Heart left ventricle (tissue), 16 donors: ENCODE measurements around the gene GPR152. TPM values are rescaled to one million over a fixed set of nuclear protein-coding genes. Genes with fewer than 3 reads are reported as not detected.

Source experiments
- ATAC-seq, 4 donors: fragments of 200-7000 bp; cut with Tn5 transposase; one replicate each; pipeline ENCODE4 v1.9.1; 2020 to 2022; ENCODE audit warnings: moderate library complexity in 4 of 4, mild to moderate bottlenecking in 3 of 4, moderate number of reproducible peaks in 1 of 4
- DNase-seq, 5 donors: peaks; one replicate each; pipeline ENCODE4 v3.0.0-alpha.2; 2020
- H3K27ac ChIP-seq, 12 donors: fragments of 200-600 bp; sonication (generic) in 4 of 12; one replicate each; pipeline versions ENCODE4 v1.5.0 to v1.8.0; 2016 to 2022; ENCODE audit warnings: mild to moderate bottlenecking in 2 of 12
- H3K27me3 ChIP-seq, 9 donors: fragments of 200-600 bp; sonication (generic) in 2 of 9; one replicate each; pipeline versions ENCODE4 v1.5.1 to v1.8.0; 2016 to 2022; ENCODE audit warnings: mild to moderate bottlenecking in 3 of 9
- H3K36me3 ChIP-seq, 9 donors: fragments of 200-600 bp; sonication (generic) in 2 of 9; one replicate each; pipeline versions ENCODE4 v1.5.0 to v1.8.0; 2018 to 2022; ENCODE audit warnings: mild to moderate bottlenecking in 2 of 9
- H3K4me1 ChIP-seq, 12 donors: fragments of 200-600 bp; sonication (generic) in 4 of 12; one replicate each; pipeline versions ENCODE4 v1.5.0 to v1.8.0; 2016 to 2022; ENCODE audit warnings: mild to moderate bottlenecking in 3 of 12
- H3K4me3 ChIP-seq, 12 donors: fragments of 200-600 bp; sonication (generic) in 4 of 12; one replicate each; pipeline versions ENCODE4 v1.5.0 to v1.8.0; 2017 to 2022; ENCODE audit warnings: mild to moderate bottlenecking in 9 of 12, moderate library complexity in 4 of 12
- H3K9me3 ChIP-seq, 12 donors: fragments of 200-600 bp; sonication (generic) in 4 of 12; one replicate each; pipeline versions ENCODE4 v1.5.0 to v1.8.0; 2016 to 2022; ENCODE audit warnings: mild to moderate bottlenecking in 1 of 12
- POLR2A ChIP-seq, 2 donors: fragments of 450-650 bp; IDR thresholded peaks; one replicate each; pipeline ENCODE4 v1.6.1; 2017; ENCODE audit warnings: antibody characterized with exemption in 2 of 2, mild to moderate bottlenecking in 2 of 2, moderate library complexity in 2 of 2
- WGBS, 4 donors: extraction: QIAGEN DNeasy Blood & Tissue Kit in 2 of 4; methylation state at CpG; one replicate each; pipeline versions ENCODE4 v1.1.5 to v1.1.7; 2013 to 2018; 5-methylcytosine and 5-hydroxymethylcytosine counted together
- intact Hi-C, 10 donors: fragments of 100-400 bp; cut with DNase I; formaldehyde crosslinking; loops; one replicate each; pipeline versions ENCODE4 v1.11.1 to v1.14.2; 2022
- polyA plus RNA-seq, 2 donors: library from polyadenylated mRNA; stranded (reverse); fragments of 200-250 nt; gene quantifications; one replicate each; pipeline ENCODE4 v1.2.3, GENCODE V29; 2013
- total RNA-seq, 9 donors: library from RNA; depleted of rRNA in 2 of 9; stranded (reverse); fragments of >200 nt in 2 of 9; fragmentation: NEBNext Ultra II Directional in 3 of 9; extraction: Animal tissue kit (Norgen Biotek cat#: 25700) in 3 of 9; gene quantifications; one replicate each; pipeline versions ENCODE4 v1.1.0 to v1.2.4, GENCODE V29; 2016 to 2023
- TF ChIP-seq, protein P1 (sequence below), 12 donors: fragments of 200-600 bp; sonication (generic) in 4 of 12; IDR thresholded peaks; one replicate each; pipeline versions ENCODE4 v1.5.0 to v1.8.0; 2018 to 2022; ENCODE audit warnings: antibody characterized with exemption in 12 of 12, mild to moderate bottlenecking in 5 of 12
- donor health status: ischemic (EF 13 %, LVEDD 7.1; RV severe dilation, severe dysfunction).
- donor health status: healthy with polysubstance abuse.
- donor health status: DM: no; HTN: yes; CAD: no.
- donor health status: DM: no; HTN: no; CAD: no.
- donor health status: ischemic (EF 25% LVEDD 6.9; RV normal size, moderate dysfunction).
- donor health status: ischemic (EF 25% LVEDD 5.7; RV mildly dilated, moderate dysfunction).
- donor health status: healthy.
- donor health status: DM: yes; HTN: yes; CAD: no.
- donor health status: ischemic (EF 35%, LVEDD 5.7; RV mildly dilated, moderate dysfunction).
- donor health status: nonischemic (EF 11% LVEDD 7.7; RV severe dilation, severe dysfunction).
- donor health status: DM: yes; HTN: yes; CAD: no.
- donor health status: PGD.
- donor health status: ischemic (EF 29% LVEDD 5.4; RV normal size, mild dysfunction).
- donor health status: nonischemic (EF 23%, LVEDD 6.1; RV moderate dilation, normal function).

The GPR152 gene
- total and polyA plus RNA-seq, 11 donors = not detected

DNA sequence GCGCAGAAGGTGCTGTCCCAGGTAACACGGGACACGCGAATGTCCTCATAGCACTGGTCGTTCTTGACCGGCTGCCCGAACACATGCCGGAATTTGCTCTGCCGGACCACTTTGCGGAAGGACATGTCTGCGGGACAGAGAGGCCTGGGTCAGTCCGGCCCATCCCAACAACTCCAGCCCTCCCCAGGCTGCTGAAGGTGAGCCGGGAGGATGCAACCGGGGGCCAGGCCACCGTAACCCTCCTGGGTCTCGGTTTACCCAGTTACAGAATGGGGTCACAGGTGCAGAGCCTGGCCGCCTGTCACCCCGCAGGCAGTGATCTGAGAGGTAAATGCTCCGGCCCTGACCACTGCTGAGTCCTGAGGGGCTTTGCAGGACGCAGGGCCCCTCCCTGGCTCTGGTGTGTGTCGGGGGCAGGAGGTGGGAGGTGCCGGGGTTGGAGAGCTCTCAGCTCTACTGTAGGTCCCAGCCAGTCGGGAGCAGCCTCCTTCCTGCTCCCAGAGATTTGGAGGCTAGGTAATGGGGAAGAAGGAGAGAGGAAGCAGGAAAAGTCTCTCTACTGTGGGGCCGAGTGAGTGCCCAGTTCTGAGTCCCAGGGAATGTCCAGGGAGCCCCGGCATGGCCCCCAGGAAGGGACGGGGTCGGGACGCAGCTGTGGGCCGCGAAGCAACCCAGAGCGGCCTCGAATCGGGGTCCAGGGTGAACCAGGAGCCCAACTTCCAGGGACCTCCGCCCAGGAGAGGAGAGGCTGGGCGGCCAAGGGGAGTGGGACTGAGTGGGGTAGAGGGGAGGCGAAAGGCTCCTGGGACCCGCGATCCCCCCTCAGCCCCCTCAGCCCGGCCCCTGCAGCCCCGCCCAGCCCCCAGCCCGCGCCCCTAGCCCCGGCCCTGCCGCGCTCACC, 9.8 kb downstream of the GPR152 start:
- H3K36me3 ChIP-seq = peaks cover 0 to 38% (median 6%) of the 10 kb centered on the region in 9 donors
- H3K27me3 ChIP-seq = no peaks in the 10 kb centered on the region
- H3K9me3 ChIP-seq = no peaks in the 10 kb centered on the region
- peak overlapping the region; percentile 83 to 99 (median 96) for H3K27ac ChIP-seq
- 15 to 48% (median 36%) methylated on average over 21 to 45 of the region's 45 CpGs for WGBS, 4 donors
- peaks cover 0 to 57% (median 20%) of the 10 kb centered on the region in 12 donors for H3K4me1 ChIP-seq
- intact Hi-C loops = loop anchor here in 2 of 10 donors (1.0 to 2.0 kb wide), 3 partner anchors 13 to 26 kb away; partner anchors contain the start of genes RPS6KB2 (in 1 of the 2) and TMEM134 (in 1 of the 2)
- DNase-seq (peak in 1 of 5 donors; percentile 21), ATAC-seq (peak in 1 of 4 donors; percentile 4)
- peak overlapping the region; percentile 62 to 97 (median 84) for H3K4me3 ChIP-seq
- no peak for TF ChIP-seq POLR2A (IDR thresholded peaks at IDR 0.05)
- TF ChIP-seq, protein P1, sequence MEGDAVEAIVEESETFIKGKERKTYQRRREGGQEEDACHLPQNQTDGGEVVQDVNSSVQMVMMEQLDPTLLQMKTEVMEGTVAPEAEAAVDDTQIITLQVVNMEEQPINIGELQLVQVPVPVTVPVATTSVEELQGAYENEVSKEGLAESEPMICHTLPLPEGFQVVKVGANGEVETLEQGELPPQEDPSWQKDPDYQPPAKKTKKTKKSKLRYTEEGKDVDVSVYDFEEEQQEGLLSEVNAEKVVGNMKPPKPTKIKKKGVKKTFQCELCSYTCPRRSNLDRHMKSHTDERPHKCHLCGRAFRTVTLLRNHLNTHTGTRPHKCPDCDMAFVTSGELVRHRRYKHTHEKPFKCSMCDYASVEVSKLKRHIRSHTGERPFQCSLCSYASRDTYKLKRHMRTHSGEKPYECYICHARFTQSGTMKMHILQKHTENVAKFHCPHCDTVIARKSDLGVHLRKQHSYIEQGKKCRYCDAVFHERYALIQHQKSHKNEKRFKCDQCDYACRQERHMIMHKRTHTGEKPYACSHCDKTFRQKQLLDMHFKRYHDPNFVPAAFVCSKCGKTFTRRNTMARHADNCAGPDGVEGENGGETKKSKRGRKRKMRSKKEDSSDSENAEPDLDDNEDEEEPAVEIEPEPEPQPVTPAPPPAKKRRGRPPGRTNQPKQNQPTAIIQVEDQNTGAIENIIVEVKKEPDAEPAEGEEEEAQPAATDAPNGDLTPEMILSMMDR (IDR thresholded peaks at IDR 0.05) = no peak

DNA sequence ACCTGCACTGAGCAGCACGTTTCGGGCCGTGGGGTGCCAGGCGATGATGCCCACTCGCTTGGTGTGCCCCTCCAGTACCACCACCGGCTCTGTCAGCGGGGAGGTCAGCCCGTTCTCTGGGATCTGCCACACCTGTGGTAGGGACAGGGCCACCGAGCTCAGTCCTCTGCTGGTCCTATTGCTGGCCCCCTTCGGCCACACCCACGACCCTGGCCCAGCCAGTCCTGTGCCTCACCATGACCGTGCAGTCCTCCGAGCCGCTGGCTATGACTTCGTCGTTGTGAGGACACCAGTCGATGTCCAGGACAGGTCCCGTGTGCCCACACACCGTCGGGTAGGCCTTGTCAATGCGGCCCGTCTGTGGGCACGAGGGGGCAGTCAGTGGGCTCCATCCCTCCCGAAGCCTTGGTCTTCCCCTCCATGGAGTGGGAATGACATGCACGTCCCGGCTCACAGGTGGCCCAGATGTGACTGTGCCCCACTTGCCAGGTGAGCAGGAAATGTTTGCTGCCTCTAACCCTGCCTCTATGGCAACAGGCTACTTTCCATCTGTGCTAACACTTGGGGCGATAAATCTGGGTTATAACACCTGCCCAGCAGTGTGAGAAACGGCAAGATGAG, 10.7 kb downstream of the GPR152 start:
- Histone ChIP-seq H3K27me3 (no peaks in the 10 kb centered on the region), H3K36me3 (peaks cover 0 to 44% (median 8%) of the 10 kb centered on the region in 9 donors), H3K27ac (peak overlapping the region in 1 of 12 donors; percentile 10), H3K4me1 (peaks cover 0 to 66% (median 22%) of the 10 kb centered on the region in 12 donors), H3K4me3 (peak overlapping the region in 3 of 12 donors; percentile 74 to 86 (median 81)), H3K9me3 (no peaks in the 10 kb centered on the region)
- DNase-seq = peak in 1 of 5 donors; percentile 31
- TF ChIP-seq, protein P1 (IDR thresholded peaks at IDR 0.05) = no peak
- TF ChIP-seq POLR2A (IDR thresholded peaks at IDR 0.05) = no peak
- 88 to 92% (median 88%) methylated on average over 21 to 28 of the region's 28 CpGs for WGBS, 4 donors
- ATAC-seq = no peak
- intact Hi-C loops = loop anchor here in 1 of 10 donors (1.0 to 2.0 kb wide), 2 partner anchors 13 to 27 kb away; partner anchors contain the start of gene TMEM134

DNA sequence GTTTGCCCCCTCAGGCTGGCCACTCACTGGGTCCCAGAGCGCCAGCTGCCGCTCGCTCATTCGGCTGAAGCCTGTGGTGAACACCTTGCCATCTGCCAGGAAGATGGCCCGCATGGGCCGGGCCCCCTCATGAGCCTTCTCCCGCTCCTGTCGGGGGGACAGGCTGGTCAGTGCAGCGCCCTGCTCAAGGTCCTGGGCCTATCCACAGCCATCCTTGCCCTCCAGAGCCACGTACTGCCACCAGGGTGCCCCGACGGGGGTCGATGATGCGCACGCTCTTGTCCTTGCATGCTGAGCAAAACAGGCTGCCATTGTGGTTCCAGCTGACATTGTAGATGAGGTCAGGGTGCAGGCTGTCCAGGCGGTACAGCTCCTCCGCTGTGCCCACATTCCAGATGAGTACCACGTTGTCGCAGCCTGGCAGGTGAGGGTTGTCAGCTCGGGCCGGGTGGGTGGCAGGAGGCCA, 11.4 kb downstream of the GPR152 start:
- Histone ChIP-seq H3K4me1 (peaks cover 0 to 68% (median 24%) of the 10 kb centered on the region in 12 donors), H3K36me3 (peaks cover 0 to 45% (median 8%) of the 10 kb centered on the region in 9 donors), H3K4me3 (no peak overlapping the region), H3K27ac (peak overlapping the region in 1 of 12 donors; percentile 18), H3K27me3 (no peaks in the 10 kb centered on the region), H3K9me3 (no peaks in the 10 kb centered on the region)
- no peak for TF ChIP-seq POLR2A (IDR thresholded peaks at IDR 0.05)
- TF ChIP-seq, protein P1 (IDR thresholded peaks at IDR 0.05) = no peak
- intact Hi-C loops = no loop called here
- no peak for DNase-seq
- 89 to 95% (median 93%) methylated on average over 10 to 21 of the region's 21 CpGs for WGBS, 4 donors
- no peak for ATAC-seq
